K562 (cell line): ENCODE data around the gene E2F3. TPM values are rescaled to one million over a fixed set of nuclear protein-coding genes. Genes with fewer than 3 reads are reported as not detected.

Source experiments
- ATAC-seq: fragments of 200-7000 bp; cut with Tn5 transposase; 3 replicates; pipeline ENCODE4 v1.9.1; 2020; ENCODE audit warnings: moderate library complexity
- BruUV-seq: library from RNA; stranded (reverse); fragments of 400-500 nt; replicated peaks from 2 replicates; lab custom pipeline; 2021; lab: Mats Ljungman, UMichigan
- CTCF ChIA-PET: fragments of 300-600 bp; formaldehyde crosslinking; extraction: SDS; loops from one replicate; lab custom pipeline; 2021; ENCODE audit warnings: low intra/inter-chr PET ratio; lab: Yijun Ruan, JAX
- POLR2A ChIA-PET: fragments of 300-600, 350-650 bp; sonication (Branson Sonifier 250); formaldehyde crosslinking; extraction: SDS; loops from one replicate; lab custom pipeline; 2021; ENCODE audit warnings: antibody characterized with exemption, inconsistent platforms; lab: Yijun Ruan, JAX
- DNase-seq, 4 experiments: peaks; one replicate each; pipeline versions ENCODE4 v3.0.0 to v3.0.0-alpha.2; 2011 to 2018; ENCODE audit warnings: low spot score in 3 of 4, mixed read lengths in 3 of 4; ENCODE audit errors: extremely low read depth in 1 of 4
- FAIRE-seq: peaks from 2 replicates; lab custom pipeline; 2011; peaks lifted over from hg19 to GRCh38; lab: Jason Lieb, UNC
- H2AFZ ChIP-seq: 2 replicates; pipeline ENCODE4 v1.6.0; 2011; ENCODE audit warnings: low read depth, low read length, control low read depth, inconsistent platforms
- H3K27ac ChIP-seq: fragments of 200-600 bp; 3 replicates; pipeline ENCODE4 v1.8.0; 2011; ENCODE audit warnings: low read depth, mild to moderate bottlenecking, control low read depth, inconsistent platforms, low read length, moderate library complexity, mixed read lengths; ENCODE audit errors: extremely low read depth
- H3K27me3 ChIP-seq, 2 experiments: fragments of 300-600 bp in 1 of 2; 2 replicates in 1 of 2; 3 replicates in 1 of 2; pipeline versions ENCODE4 v1.6.0 to v1.8.0; 2011; ENCODE audit warnings: inconsistent platforms in 2 of 2, low read length in 2 of 2, mild to moderate bottlenecking in 1 of 2, mixed read lengths in 1 of 2, moderate library complexity in 1 of 2; ENCODE audit not compliant: control insufficient read depth in 2 of 2, insufficient read depth in 2 of 2
- H3K36me3 ChIP-seq: fragments of 300-600 bp; 3 replicates; pipeline ENCODE4 v1.8.0; 2011; ENCODE audit warnings: mild to moderate bottlenecking, low read length, inconsistent platforms; ENCODE audit not compliant: control insufficient read depth, insufficient read depth
- H3K4me1 ChIP-seq, 2 experiments: fragments of 200-600 bp in 1 of 2; replicated peaks in 1 of 2; 2 replicates in 1 of 2; 3 replicates in 1 of 2; pipeline versions ENCODE4 v1.5.1 to v1.8.0; 2011; ENCODE audit warnings: inconsistent platforms in 2 of 2, low read length in 2 of 2, mild to moderate bottlenecking in 1 of 2, mixed read lengths in 1 of 2, moderate library complexity in 1 of 2; ENCODE audit not compliant: control insufficient read depth in 2 of 2, insufficient read depth in 2 of 2
- H3K4me2 ChIP-seq: 2 replicates; pipeline ENCODE4 v1.6.1; 2011; ENCODE audit warnings: low read length, control low read depth, inconsistent platforms, mixed read lengths; ENCODE audit not compliant: insufficient read depth
- H3K4me3 ChIP-seq: fragments of 200-600 bp; sonication (generic), shearing (Covaris generic); 2 replicates; pipeline ENCODE4 v1.5.1; 2016; ENCODE audit warnings: control low read depth, inconsistent platforms
- H3K79me2 ChIP-seq: fragments of 200-600 bp; 3 replicates; pipeline ENCODE4 v1.8.0; 2011; ENCODE audit warnings: low read length, inconsistent platforms; ENCODE audit not compliant: control insufficient read depth, insufficient read depth
- H3K9ac ChIP-seq, 2 experiments: 2 replicates each; pipeline versions ENCODE4 v1.6.0 to v1.6.1; 2011; ENCODE audit warnings: low read depth in 2 of 2, low read length in 2 of 2, control low read depth in 1 of 2, inconsistent platforms in 1 of 2, mild to moderate bottlenecking in 1 of 2, mixed read lengths in 1 of 2; ENCODE audit not compliant: insufficient read depth in 1 of 2
- H3K9me1 ChIP-seq: one replicate; pipeline ENCODE4 v1.6.0; 2011; ENCODE audit warnings: inconsistent platforms, mild to moderate bottlenecking, low read length, moderate library complexity; ENCODE audit not compliant: control insufficient read depth, insufficient read depth
- H3K9me3 ChIP-seq: replicated peaks from 2 replicates; pipeline ENCODE4 v1.5.1; 2011; ENCODE audit warnings: low read depth, low read length, inconsistent platforms; ENCODE audit not compliant: control insufficient read depth, insufficient read depth
- H4K20me1 ChIP-seq: replicated peaks from 2 replicates; pipeline ENCODE4 v1.6.1; 2011; ENCODE audit warnings: low read length, inconsistent platforms, mixed read lengths; ENCODE audit not compliant: control insufficient read depth, insufficient read depth
- NFIX ChIP-seq: fragments of 250-450 bp; sonication (Bioruptor Pico); IDR thresholded peaks from 2 replicates; pipeline ENCODE4 v1.4.0; 2020; ENCODE audit warnings: low read depth, mild to moderate bottlenecking, moderate library complexity
- WGBS: fragments of 100-300 bp; shearing (Covaris generic); methylation state at CpG from one replicate; pipeline ENCODE4 v1.1.6; 2016; ENCODE audit warnings: low coverage, mixed read lengths; ENCODE audit not compliant: insufficient coverage; ENCODE audit errors: missing lambda C conversion rate; 5-methylcytosine and 5-hydroxymethylcytosine counted together
- in situ Hi-C: fragments of 300-500 bp; cut with MboI; formaldehyde crosslinking; loops from 4 replicates; pipeline ENCODE4 v1.15.0; 2018; ENCODE audit warnings: inconsistent platforms, mixed read lengths
- intact Hi-C: fragments of 100-400 bp; cut with micrococcal nuclease; formaldehyde crosslinking; loops from 2 replicates; pipeline ENCODE4 v1.14.2; 2022
- polyA plus RNA-seq, 8 experiments: library from polyadenylated mRNA; depleted of rRNA in 4 of 8; stranded (reverse) in 5 of 8; unstranded in 3 of 8; fragments of >200 nt; fragmentation: Nextera tagmentation in 2 of 8; fragmentation: Illumina TruSeq in 1 of 8; extraction: Ambion mirVana in 2 of 8; extraction: Trizol in 1 of 8; gene quantifications; 2 replicates each; pipeline versions ENCODE4 v1.2.1 to v1.2.3, GENCODE V29; 2011 to 2014; ENCODE audit warnings: inconsistent platforms in 1 of 8, missing spikeins in 1 of 8
- total RNA-seq, 7 experiments: library from RNA; depleted of rRNA in 6 of 7; stranded (reverse); fragments of >200 nt in 6 of 7; fragmentation: Illumina TruSeq in 2 of 7; extraction: Trizol in 2 of 7; gene quantifications; 2 replicates each; pipeline versions ENCODE4 v1.2.1 to v1.2.3, GENCODE V29; 2011 to 2021; ENCODE audit warnings: low replicate concordance in 1 of 7
- TF ChIP-seq, protein P1 (sequence below), 2 experiments: IDR thresholded peaks; 2 replicates each; pipeline ENCODE4 v1.6.1; 2011; ENCODE audit warnings: borderline replicate concordance in 1 of 2, control low read depth in 1 of 2, low read depth in 1 of 2, low read length in 1 of 2, mild to moderate bottlenecking in 1 of 2, mixed read lengths in 1 of 2, moderate library complexity in 1 of 2; ENCODE audit not compliant: insufficient read depth in 1 of 2, insufficient read length in 1 of 2, poor library complexity in 1 of 2, severe bottlenecking in 1 of 2; ENCODE audit errors: extremely low read depth in 1 of 2
- TF ChIP-seq, protein P2 (sequence below): fragments of 450-650 bp; formaldehyde crosslinking; IDR thresholded peaks from 2 replicates; pipeline ENCODE4 v1.4.0; 2022; ENCODE audit warnings: missing genetic modification characterization

E2F3 gene
- total and polyA plus RNA-seq, 9 of the 15 experiments (the other 6 are each of a cell fraction or from before 2014, with no cell fraction given): 11.1 to 44.7 (median 27.2) TPM

DNA sequence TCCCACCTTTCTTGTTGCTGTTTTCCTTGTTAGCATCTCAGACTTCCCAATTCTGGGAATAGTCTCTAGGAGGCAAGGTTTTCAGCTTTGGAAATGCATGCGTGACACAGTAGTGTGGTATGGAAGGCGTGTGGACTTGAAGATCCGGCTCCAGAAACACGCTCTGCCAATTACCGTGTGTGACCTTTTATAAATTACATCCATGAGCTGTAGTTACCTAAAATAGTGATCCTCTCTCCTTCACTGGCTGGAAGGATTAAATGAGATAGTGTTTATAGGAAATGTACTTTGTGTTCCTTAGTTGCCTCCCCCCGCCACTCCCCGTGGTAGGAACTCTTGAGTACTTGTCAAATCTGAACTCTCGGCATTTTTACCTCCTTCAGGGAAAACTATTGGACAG lies 13.0 kb downstream of the E2F3 start:
- no TSS peak for BruUV-seq
- Histone ChIP-seq H4K20me1 (peaks cover 56% of the 10 kb centered on the region), H3K27ac (peak overlapping the region; percentile 76), H3K4me3 (no peak overlapping the region), H3K9me1 (peaks cover 4% of the 10 kb centered on the region), H3K4me1 (peaks cover 45 to 93% of the 10 kb centered on the region in 2 experiments), H2AFZ (no peak overlapping the region), H3K27me3 (no peaks in the 10 kb centered on the region), H3K79me2 (peaks cover 100% of the 10 kb centered on the region), H3K9ac (no peak overlapping the region; a peak in 1 of 4 replicates), H3K9me3 (no peaks in the 10 kb centered on the region), H3K36me3 (peaks cover 78% of the 10 kb centered on the region), H3K4me2 (peak overlapping the region; percentile 21; the same call in 1 of the 2 replicates)
- DNase-seq (no peak), ATAC-seq (no peak), FAIRE-seq (no peak)
- ChIA-PET CTCF (no interaction called here), POLR2A (interaction anchor here (0.6 to 2.7 kb wide), 7 partner anchors 9 to 201 kb away, joined by 3 to 43 read pairs (median 6); partner anchors contain the start of gene CDKAL1)
- intact Hi-C loops (no loop called here), in situ Hi-C loops (no loop called here)
- WGBS: 64% methylated on average over 8 of the region's 8 CpGs
- TF ChIP-seq, protein P1, sequence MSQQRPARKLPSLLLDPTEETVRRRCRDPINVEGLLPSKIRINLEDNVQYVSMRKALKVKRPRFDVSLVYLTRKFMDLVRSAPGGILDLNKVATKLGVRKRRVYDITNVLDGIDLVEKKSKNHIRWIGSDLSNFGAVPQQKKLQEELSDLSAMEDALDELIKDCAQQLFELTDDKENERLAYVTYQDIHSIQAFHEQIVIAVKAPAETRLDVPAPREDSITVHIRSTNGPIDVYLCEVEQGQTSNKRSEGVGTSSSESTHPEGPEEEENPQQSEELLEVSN (IDR thresholded peaks at IDR 0.05; ENCODE audit: borderline replicate concordance in 1 of 2, extremely low read depth in 1 of 2, insufficient read depth in 1 of 2, insufficient read length in 1 of 2, low read depth in 1 of 2, low read length in 1 of 2, poor library complexity in 1 of 2, severe bottlenecking in 1 of 2): no peak
- TF ChIP-seq, protein P2, sequence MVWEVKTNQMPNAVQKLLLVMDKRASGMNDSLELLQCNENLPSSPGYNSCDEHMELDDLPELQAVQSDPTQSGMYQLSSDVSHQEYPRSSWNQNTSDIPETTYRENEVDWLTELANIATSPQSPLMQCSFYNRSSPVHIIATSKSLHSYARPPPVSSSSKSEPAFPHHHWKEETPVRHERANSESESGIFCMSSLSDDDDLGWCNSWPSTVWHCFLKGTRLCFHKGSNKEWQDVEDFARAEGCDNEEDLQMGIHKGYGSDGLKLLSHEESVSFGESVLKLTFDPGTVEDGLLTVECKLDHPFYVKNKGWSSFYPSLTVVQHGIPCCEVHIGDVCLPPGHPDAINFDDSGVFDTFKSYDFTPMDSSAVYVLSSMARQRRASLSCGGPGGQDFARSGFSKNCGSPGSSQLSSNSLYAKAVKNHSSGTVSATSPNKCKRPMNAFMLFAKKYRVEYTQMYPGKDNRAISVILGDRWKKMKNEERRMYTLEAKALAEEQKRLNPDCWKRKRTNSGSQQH (CRISPR knock-in tag): no peak
- no peak for TF ChIP-seq NFIX (CRISPR knock-in tag)
